Uterus (tissue), 4 donors: ENCODE results near the gene AMOTL1. TPM values are rescaled to one million over a fixed set of nuclear protein-coding genes. Genes with fewer than 3 reads are reported as not detected.
A peak's percentile ranks its signal among the peaks of the same experiment; 100 is the strongest.
"Not testable (repeated sequence)": the region's sequence is repeated elsewhere in the genome, so short reads cannot be mapped to it uniquely, and the experiment has no call there.

Source experiments
- DNase-seq, 2 donors: peaks; one replicate each; pipeline ENCODE4 v3.0.0-alpha.2; 2019 to 2020
- H3K27ac ChIP-seq, 2 donors: fragments of 200-600 bp; sonication (generic); 1 replicate in 1 of 2; 2 replicates in 1 of 2; pipeline ENCODE4 v1.5.1; 2016 to 2018
- H3K27me3 ChIP-seq, 2 donors: fragments of 200-600 bp; sonication (generic); one replicate each; pipeline ENCODE4 v1.5.1; 2018 to 2019; ENCODE audit warnings: control low read depth in 1 of 2
- H3K36me3 ChIP-seq, 2 donors: fragments of 200-600 bp; sonication (generic); one replicate each; pipeline ENCODE4 v1.5.1; 2019; ENCODE audit warnings: control low read depth in 1 of 2
- H3K4me1 ChIP-seq, 2 donors: fragments of 200-600 bp; sonication (generic); one replicate each; pipeline ENCODE4 v1.5.1; 2018 to 2019; ENCODE audit warnings: control low read depth in 1 of 2
- H3K4me3 ChIP-seq, 2 donors: fragments of 200-600 bp; sonication (generic); 1 replicate in 1 of 2; 2 replicates in 1 of 2; pipeline ENCODE4 v1.5.1; 2018 to 2019; ENCODE audit warnings: mild to moderate bottlenecking in 1 of 2
- H3K9me3 ChIP-seq, 2 donors: fragments of 200-600 bp; sonication (generic); one replicate each; pipeline ENCODE4 v1.5.1; 2019; ENCODE audit warnings: control low read depth in 1 of 2
- CTCF ChIP-seq, 4 experiments: fragments of 200-600 bp in 2 of 4; fragments of 450-650 bp in 2 of 4; sonication (generic) in 2 of 4; IDR thresholded peaks; one replicate each; pipeline ENCODE4 v1.5.1; 2016 to 2019; ENCODE audit warnings: antibody characterized with exemption in 4 of 4, mild to moderate bottlenecking in 2 of 4, moderate library complexity in 1 of 4
- POLR2A ChIP-seq, 2 donors: fragments of 450-650 bp; IDR thresholded peaks; one replicate each; pipeline ENCODE4 v1.6.1; 2016; ENCODE audit warnings: antibody characterized with exemption in 2 of 2, mild to moderate bottlenecking in 1 of 2, moderate library complexity in 1 of 2
- intact Hi-C: fragments of 100-400 bp; cut with DNase I; formaldehyde crosslinking; loops from one replicate; pipeline ENCODE4 v1.15.1; 2023; ENCODE audit warnings: low total_unique reads
- total RNA-seq, 4 donors: library from RNA; depleted of rRNA in 3 of 4; stranded (reverse); fragments of >200 nt in 3 of 4; gene quantifications; one replicate each; pipeline versions ENCODE4 v1.1.0 to v1.2.4, GENCODE V29; 2014 to 2023
- donor health status: DM: yes; HTN: yes; CAD: no.

The AMOTL1 gene
- total RNA-seq, 4 donors from 2014 or later: 20.6 to 107 (median 41.5) TPM

DNA sequence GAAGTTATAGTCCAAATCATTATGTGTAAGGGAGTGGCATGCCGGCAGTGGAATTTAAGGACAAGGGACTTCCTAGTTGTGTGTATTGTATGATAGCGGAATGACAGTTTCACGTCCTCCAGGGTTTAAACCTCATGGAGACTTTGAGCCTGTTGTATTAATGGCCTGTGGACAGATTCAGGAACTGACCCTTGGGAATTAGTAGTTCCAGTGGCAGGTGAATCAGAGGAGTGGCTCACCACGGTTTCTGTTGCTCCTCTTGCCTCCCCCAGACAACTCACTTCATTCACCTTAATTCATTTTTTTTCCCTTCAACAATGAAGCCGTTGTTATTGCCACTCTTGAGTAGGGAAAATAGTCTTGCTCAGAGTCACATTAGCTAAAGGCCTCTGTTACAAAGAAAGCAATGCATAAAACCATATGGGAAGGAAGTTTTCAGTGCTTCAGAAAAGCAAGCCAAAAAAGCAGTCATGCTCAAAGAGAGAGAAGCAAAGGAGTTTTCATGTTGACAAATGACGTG lies 22.6 kb downstream of the AMOTL1 start:
- TF ChIP-seq POLR2A (IDR thresholded peaks at IDR 0.05) (no peak), CTCF (IDR thresholded peaks at IDR 0.05) (no peak)
- no peaks in the 10 kb centered on the region for H3K27me3 ChIP-seq
- intact Hi-C loops: no loop called here
- no peak overlapping the region for H3K4me3 ChIP-seq
- H3K4me1 ChIP-seq: peaks cover 3 to 13% of the 10 kb centered on the region in 2 donors
- H3K9me3 ChIP-seq: no peaks in the 10 kb centered on the region
- no peaks in the 10 kb centered on the region for H3K36me3 ChIP-seq
- no peak overlapping the region for H3K27ac ChIP-seq
- DNase-seq: no peak

DNA sequence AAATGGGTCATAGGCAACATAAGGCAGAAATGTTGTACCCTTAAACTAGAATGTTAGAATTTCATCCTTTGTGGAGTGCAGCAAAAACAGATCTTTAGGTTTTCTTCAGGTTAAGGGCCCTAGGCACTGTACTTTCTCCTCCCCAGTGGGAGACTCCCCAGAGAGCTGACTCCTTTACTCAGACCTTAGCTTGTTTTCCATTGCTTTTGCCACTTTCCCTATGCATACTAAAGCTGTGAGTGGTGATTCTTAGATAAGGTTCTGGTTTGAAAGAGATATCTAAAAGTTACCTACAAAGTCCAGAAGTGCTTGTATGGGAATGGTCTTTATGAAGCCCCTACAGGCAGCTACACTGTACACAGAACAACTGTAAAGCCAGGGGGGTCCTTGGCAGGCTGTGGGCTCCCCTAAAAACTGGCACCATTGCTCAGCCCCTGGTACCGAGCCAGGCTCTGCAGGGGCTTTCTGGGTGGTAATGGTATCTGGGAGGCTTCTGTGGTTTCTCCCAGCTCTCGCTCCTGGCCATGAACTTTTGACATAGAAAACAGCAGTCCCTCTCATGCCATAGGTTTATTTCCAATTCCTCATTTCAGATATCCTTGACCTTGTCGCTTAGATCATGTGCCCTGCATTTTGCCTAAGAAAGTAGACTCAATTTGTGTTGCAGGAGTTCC lies 23.2 kb downstream of the AMOTL1 start:
- intact Hi-C loops: no loop called here
- no peak for DNase-seq
- H3K36me3 ChIP-seq: no peaks in the 10 kb centered on the region
- H3K9me3 ChIP-seq: no peaks in the 10 kb centered on the region
- peaks cover 3 to 13% of the 10 kb centered on the region in 2 donors for H3K4me1 ChIP-seq
- H3K27me3 ChIP-seq: no peaks in the 10 kb centered on the region
- H3K4me3 ChIP-seq: no peak overlapping the region
- no peak for TF ChIP-seq POLR2A (IDR thresholded peaks at IDR 0.05)
- no peak overlapping the region for H3K27ac ChIP-seq

- H3K9me3 ChIP-seq, intact Hi-C loops, DNase-seq, H3K27me3 ChIP-seq, H3K27ac ChIP-seq, H3K36me3 ChIP-seq, H3K4me3 ChIP-seq: not testable (repeated sequence)
- H3K4me1 ChIP-seq: peaks cover 3 to 13% of the 10 kb centered on the region in 2 donors
Observed at GRCh38 chr11:94791942-94792341, 23.8 kb downstream of the AMOTL1 start.

DNA sequence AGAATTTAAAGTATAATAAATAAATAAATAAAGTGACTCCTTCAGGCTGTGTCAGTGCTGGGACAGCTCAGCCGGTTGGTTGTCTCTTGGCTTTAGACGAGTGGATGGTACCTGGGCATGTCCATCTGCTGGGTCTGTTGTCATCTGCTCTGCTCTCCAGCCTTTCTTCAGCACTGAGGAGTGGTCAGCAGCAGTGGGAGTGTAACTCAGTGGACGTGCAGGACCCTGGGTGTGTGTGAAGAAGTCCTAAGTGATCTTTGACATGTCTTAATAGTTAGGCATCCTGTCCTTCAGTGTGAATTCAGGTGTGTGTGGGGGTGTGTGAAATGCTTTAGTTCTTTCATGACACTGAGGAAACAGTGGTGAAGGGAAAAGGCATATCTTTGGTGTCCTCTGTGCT lies 24.3 kb downstream of the AMOTL1 start:
- H3K4me3 ChIP-seq: no peak overlapping the region
- H3K27me3 ChIP-seq: no peaks in the 10 kb centered on the region
- no peak overlapping the region for H3K27ac ChIP-seq
- peaks cover 3 to 13% of the 10 kb centered on the region in 2 donors for H3K4me1 ChIP-seq
- no peak for DNase-seq
- intact Hi-C loops: no loop called here
- TF ChIP-seq CTCF (IDR thresholded peaks at IDR 0.05) (no peak), POLR2A (IDR thresholded peaks at IDR 0.05) (no peak)
- no peaks in the 10 kb centered on the region for H3K9me3 ChIP-seq
- no peaks in the 10 kb centered on the region for H3K36me3 ChIP-seq

DNA sequence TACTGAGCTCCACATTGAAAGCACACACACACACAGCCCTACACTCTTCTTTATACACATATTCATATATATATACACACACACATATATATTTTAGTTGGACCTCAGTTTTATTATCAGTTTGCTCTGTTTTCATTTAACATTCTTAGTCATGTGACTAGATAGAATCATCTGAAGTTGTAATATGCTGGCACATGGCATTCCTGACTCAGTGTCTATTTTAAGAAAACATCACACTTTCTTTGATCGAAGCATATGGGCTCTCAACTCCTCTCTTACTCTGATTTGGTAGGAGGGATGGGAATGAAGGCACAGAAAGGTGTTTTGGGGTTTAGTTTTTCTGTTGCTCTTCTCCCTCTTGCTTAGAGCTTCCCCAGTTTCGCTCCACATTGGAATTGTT lies 24.8 kb downstream of the AMOTL1 start:
- H3K36me3 ChIP-seq: no peaks in the 10 kb centered on the region
- peak overlapping the region; percentile 17 to 54 for H3K27ac ChIP-seq
- TF ChIP-seq CTCF (IDR thresholded peaks at IDR 0.05) (no peak), POLR2A (IDR thresholded peaks at IDR 0.05) (no peak)
- no peak for DNase-seq
- H3K4me1 ChIP-seq: peaks cover 3 to 13% of the 10 kb centered on the region in 2 donors
- no peaks in the 10 kb centered on the region for H3K9me3 ChIP-seq
- intact Hi-C loops: no loop called here
- no peak overlapping the region for H3K4me3 ChIP-seq
- no peaks in the 10 kb centered on the region for H3K27me3 ChIP-seq

DNA sequence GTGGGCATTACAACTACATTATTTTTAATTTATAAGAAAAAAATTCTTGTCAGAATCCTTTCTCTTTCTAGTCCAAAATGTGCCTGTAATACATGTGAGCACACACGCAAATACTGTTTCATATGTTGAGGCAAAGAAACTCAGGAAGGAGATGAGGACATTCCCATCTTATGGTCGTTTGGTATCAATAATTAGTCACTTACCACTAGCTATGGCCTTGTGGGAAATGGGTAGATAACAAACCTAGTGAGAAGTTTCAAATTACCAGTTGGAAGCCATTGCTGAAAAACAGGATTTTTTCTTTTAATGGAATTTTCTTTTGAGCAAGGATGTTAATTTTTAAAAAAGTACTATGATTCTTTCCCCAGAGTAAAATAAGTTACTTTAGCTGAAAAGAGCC lies 25.7 kb downstream of the AMOTL1 start:
- H3K27me3 ChIP-seq: no peaks in the 10 kb centered on the region
- peak overlapping the region; percentile 54 to 72 for H3K27ac ChIP-seq
- intact Hi-C loops: no loop called here
- no peaks in the 10 kb centered on the region for H3K36me3 ChIP-seq
- H3K9me3 ChIP-seq: no peaks in the 10 kb centered on the region
- H3K4me3 ChIP-seq: no peak overlapping the region
- no peak for TF ChIP-seq POLR2A (IDR thresholded peaks at IDR 0.05)
- TF ChIP-seq CTCF (IDR thresholded peaks at IDR 0.05): no peak
- peaks cover 3 to 13% of the 10 kb centered on the region in 2 donors for H3K4me1 ChIP-seq
- DNase-seq: no peak
